DOHH2 (cell line): ENCODE measurements around the gene P4HA2.

Source experiments
- H3F3A ChIP-seq: fragments of 200-600 bp; sonication (generic), shearing (Covaris generic); 2 replicates; pipeline ENCODE4 v1.6.0; 2016; ENCODE audit warnings: antibody characterized with exemption, mild to moderate bottlenecking; ENCODE audit not compliant: control insufficient read depth, insufficient read depth
- H3K27ac ChIP-seq: fragments of 200-600 bp; sonication (generic); 2 replicates; pipeline ENCODE4 v1.5.1; 2014; ENCODE audit warnings: low read depth, mild to moderate bottlenecking, low read length, moderate library complexity
- H3K27me3 ChIP-seq: fragments of 200-600 bp; sonication (generic); 2 replicates; pipeline ENCODE4 v1.6.1; 2014; ENCODE audit warnings: mild to moderate bottlenecking, low read length, mixed read lengths; ENCODE audit not compliant: control insufficient read depth
- H3K36me3 ChIP-seq: fragments of 200-600 bp; sonication (generic); 2 replicates; pipeline ENCODE4 v1.6.1; 2014; ENCODE audit warnings: mild to moderate bottlenecking, low read length, moderate library complexity, mixed read lengths; ENCODE audit not compliant: control insufficient read depth
- H3K4me1 ChIP-seq: fragments of 200-600 bp; sonication (generic); 2 replicates; pipeline ENCODE4 v1.6.1; 2014; ENCODE audit warnings: mild to moderate bottlenecking, low read length, mixed read lengths; ENCODE audit not compliant: control insufficient read depth
- H3K4me2 ChIP-seq: fragments of 200-600 bp; sonication (generic); 2 replicates; pipeline ENCODE4 v1.6.0; 2014; ENCODE audit warnings: mild to moderate bottlenecking, low read length, moderate library complexity
- H3K4me3 ChIP-seq: fragments of 200-600 bp; sonication (generic); 2 replicates; pipeline ENCODE4 v1.5.1; 2014; ENCODE audit warnings: mild to moderate bottlenecking, low read length, mixed read lengths
- H3K79me2 ChIP-seq: fragments of 200-600 bp; sonication (generic); 2 replicates; pipeline ENCODE4 v1.6.1; 2014; ENCODE audit warnings: mild to moderate bottlenecking, low read length, mixed read lengths; ENCODE audit not compliant: control insufficient read depth
- H3K9me2 ChIP-seq: fragments of 200-600 bp; sonication (generic); replicated peaks from 2 replicates; pipeline ENCODE4 v1.6.1; 2014; ENCODE audit warnings: mild to moderate bottlenecking, low read length, mixed read lengths; ENCODE audit not compliant: control insufficient read depth
- H3K9me3 ChIP-seq: fragments of 200-600 bp; sonication (generic); 2 replicates; pipeline ENCODE4 v1.6.1; 2014; ENCODE audit warnings: antibody characterized with exemption, low read length, mixed read lengths; ENCODE audit not compliant: control insufficient read depth, insufficient read depth
- H4K20me1 ChIP-seq: fragments of 200-600 bp; sonication (generic); 2 replicates; pipeline ENCODE4 v1.6.0; 2014; ENCODE audit warnings: low read depth, mild to moderate bottlenecking, antibody characterized with exemption, low read length, moderate library complexity; ENCODE audit not compliant: control insufficient read depth, insufficient read depth
- EZH2phosphoT487 ChIP-seq: fragments of 200-600 bp; sonication (generic); IDR thresholded peaks from 2 replicates; pipeline ENCODE4 v1.6.1; 2017; ENCODE audit warnings: borderline replicate concordance, mild to moderate bottlenecking, antibody characterized with exemption, low read length, moderate library complexity, mixed read lengths
- TF ChIP-seq, protein P1 (sequence below): fragments of 200-600 bp; sonication (generic); IDR thresholded peaks from one replicate; pipeline ENCODE4 v1.5.1; 2014; ENCODE audit warnings: antibody characterized with exemption, mild to moderate bottlenecking, low read depth, low read length; ENCODE audit not compliant: poor library complexity, severe bottlenecking

Gene P4HA2

DNA sequence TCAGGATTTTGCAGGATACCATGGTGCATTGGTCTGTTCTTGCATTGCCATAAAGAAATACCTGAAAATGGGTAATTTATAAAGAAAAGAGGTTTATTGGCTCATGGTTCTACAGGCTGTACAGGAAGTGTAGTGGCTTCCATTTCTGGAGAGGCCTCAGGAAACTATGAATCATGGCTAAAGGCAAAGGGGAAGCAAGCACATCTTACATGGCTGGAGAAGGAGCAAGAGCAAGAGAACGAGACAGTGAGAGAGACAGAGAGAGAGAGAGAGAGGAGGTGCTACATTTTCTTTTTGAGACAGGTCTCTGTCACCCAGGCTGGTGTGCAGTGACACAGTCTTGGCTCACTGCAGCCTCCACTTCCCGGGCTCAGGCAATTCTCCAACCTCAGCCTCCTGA lies 43.9 kb downstream of the P4HA2 start:
- Histone ChIP-seq H3K27ac (no peak overlapping the region), H3K9me2 (no peaks in the 10 kb centered on the region), H3K36me3 (no peaks in the 10 kb centered on the region), H3K4me2 (no peak overlapping the region), H4K20me1 (no peaks in the 10 kb centered on the region), H3K79me2 (no peaks in the 10 kb centered on the region), H3K9me3 (no peaks in the 10 kb centered on the region), H3K27me3 (peaks cover 7% of the 10 kb centered on the region), H3K4me1 (no peaks in the 10 kb centered on the region), H3K4me3 (no peak overlapping the region), H3F3A (no peaks in the 10 kb centered on the region)
- TF ChIP-seq, protein P1, sequence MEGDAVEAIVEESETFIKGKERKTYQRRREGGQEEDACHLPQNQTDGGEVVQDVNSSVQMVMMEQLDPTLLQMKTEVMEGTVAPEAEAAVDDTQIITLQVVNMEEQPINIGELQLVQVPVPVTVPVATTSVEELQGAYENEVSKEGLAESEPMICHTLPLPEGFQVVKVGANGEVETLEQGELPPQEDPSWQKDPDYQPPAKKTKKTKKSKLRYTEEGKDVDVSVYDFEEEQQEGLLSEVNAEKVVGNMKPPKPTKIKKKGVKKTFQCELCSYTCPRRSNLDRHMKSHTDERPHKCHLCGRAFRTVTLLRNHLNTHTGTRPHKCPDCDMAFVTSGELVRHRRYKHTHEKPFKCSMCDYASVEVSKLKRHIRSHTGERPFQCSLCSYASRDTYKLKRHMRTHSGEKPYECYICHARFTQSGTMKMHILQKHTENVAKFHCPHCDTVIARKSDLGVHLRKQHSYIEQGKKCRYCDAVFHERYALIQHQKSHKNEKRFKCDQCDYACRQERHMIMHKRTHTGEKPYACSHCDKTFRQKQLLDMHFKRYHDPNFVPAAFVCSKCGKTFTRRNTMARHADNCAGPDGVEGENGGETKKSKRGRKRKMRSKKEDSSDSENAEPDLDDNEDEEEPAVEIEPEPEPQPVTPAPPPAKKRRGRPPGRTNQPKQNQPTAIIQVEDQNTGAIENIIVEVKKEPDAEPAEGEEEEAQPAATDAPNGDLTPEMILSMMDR = no peak
- TF ChIP-seq EZH2phosphoT487 = no peak

DNA sequence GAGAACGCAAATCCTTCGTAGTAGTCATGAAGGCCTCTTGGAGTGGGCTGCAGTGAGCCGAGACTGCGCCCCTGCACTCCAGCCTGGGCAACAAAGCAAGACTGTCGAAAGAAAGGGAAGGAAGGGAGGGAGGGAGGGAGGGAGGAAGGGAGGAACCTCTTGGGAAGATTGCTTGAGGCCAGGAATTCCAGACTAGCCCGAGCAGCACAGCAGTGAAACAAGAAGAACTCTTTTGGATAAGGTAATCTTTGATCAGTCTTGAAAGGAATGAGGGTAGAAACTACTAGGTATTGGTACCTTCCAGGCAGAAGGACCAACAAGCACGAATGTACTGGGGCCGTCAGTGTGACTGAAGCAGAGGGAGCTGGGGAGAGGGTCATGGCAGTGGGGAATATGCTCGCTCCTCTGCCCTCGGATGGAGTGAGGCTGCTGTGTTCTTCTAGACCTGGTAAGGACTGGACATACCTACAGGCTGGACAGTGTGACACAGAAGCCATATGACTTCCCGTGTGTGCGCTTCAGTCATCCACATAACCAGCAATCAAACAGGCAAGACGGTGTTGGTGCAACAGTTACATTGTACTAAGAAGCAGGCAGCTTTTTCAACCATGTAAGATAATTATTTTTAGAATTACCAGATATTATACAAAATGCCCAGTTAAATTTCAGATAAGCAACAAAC lies 45.2 kb downstream of the P4HA2 start:
- H3K4me2 ChIP-seq = no peak overlapping the region
- no peak overlapping the region for H3K27ac ChIP-seq
- H3K4me1 ChIP-seq = no peaks in the 10 kb centered on the region
- no peaks in the 10 kb centered on the region for H3K79me2 ChIP-seq
- no peaks in the 10 kb centered on the region for H3K9me2 ChIP-seq
- H3F3A ChIP-seq = no peaks in the 10 kb centered on the region
- H3K27me3 ChIP-seq = peaks cover 7% of the 10 kb centered on the region
- H3K9me3 ChIP-seq = no peaks in the 10 kb centered on the region
- no peaks in the 10 kb centered on the region for H3K36me3 ChIP-seq
- H4K20me1 ChIP-seq = no peaks in the 10 kb centered on the region
- no peak overlapping the region for H3K4me3 ChIP-seq
- TF ChIP-seq EZH2phosphoT487 = no peak
- TF ChIP-seq, protein P1 = no peak

DNA sequence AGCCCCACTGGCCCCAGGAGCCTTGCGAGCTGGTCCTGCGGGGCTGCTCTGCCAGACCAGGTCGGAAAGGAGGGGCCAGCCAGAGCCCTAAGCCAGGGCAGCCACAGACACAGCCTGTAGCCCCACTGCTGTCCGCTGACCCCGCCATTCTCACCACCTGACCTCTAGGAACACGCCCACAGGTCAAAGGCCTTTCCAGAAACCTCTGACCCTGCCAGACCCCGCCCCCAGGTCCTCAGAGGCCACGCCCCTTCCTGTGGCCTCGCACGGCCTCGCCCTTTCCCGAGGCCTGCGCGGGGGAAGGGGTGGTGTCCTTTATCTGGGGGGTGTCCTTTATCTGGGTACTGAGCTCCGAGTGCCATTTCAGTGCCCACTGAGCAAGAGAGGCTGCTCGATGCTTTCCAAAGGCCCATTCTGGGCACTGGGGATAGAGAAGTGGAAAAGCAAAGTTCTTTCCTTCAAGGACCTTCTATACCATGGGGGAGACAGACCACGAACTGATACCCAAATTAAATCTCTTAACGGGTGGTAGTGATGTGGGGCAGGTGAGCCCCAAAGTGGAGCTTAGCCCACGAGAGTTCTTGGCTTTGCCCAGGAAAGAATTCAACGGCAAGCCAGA lies 46.5 kb downstream of the P4HA2 start:
- Histone ChIP-seq H3K79me2 (no peaks in the 10 kb centered on the region), H3K27me3 (peaks cover 10% of the 10 kb centered on the region), H3K4me2 (no peak overlapping the region), H3K27ac (no peak overlapping the region), H3K36me3 (no peaks in the 10 kb centered on the region), H4K20me1 (no peaks in the 10 kb centered on the region), H3K4me3 (no peak overlapping the region), H3K4me1 (no peaks in the 10 kb centered on the region), H3F3A (no peaks in the 10 kb centered on the region), H3K9me3 (no peaks in the 10 kb centered on the region), H3K9me2 (no peaks in the 10 kb centered on the region)
- TF ChIP-seq, protein P1 = no peak
- TF ChIP-seq EZH2phosphoT487 = no peak
